GM18526 (cell line): ENCODE measurements around the gene BRD1.

Experiments
- POLR2A ChIP-seq: IDR thresholded peaks from 3 replicates; pipeline ENCODE4 v1.6.1; 2011; ENCODE audit not compliant: insufficient read length; ENCODE audit errors: extremely low read depth

BRD1 gene

GRCh38 chr22:49858827-49859226 is 31.2 kb upstream of the BRD1 start:
- TF ChIP-seq POLR2A: no peak

DNA sequence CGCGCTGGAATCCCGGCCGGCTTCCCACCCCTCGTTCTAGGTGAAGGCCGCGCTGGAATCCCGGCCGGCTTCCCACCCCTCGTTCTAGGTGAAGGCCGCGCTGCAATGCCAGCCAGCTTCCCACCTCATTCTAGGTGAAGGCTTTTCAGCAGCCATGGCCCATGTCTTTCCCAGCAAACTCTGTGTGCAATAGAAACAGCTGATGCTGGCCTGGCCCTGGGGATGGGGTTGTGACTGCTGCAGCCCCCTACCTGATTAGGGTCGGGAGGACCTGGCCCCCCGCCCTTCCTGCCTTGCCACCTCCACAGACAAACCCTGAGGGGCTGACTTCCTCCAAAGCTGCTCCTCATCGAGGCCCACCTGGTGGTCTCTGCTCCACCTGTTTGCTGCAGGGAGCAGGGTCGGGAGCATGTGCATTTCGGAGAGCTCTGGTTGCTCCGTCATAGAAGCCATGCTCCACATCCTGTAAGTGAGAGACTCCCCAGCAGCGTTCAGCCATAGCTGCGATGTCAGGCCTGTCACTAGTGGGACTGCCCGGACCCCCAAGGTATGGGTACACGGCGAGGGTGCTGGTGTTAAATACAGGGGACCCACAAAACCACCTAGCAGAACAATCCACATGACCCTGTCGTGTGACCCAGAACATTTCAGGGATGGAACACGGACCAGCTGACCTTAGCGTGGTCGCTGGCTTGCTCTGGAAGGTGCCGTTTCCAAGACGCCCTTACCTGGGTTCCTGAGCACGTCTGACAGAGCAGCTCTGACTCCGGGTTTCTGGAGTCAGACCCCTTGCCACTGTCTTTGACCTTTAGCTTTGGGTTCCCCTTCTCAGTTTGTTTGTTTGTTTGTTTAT is 29.3 kb upstream of the BRD1 start:
- no peak for TF ChIP-seq POLR2A

DNA sequence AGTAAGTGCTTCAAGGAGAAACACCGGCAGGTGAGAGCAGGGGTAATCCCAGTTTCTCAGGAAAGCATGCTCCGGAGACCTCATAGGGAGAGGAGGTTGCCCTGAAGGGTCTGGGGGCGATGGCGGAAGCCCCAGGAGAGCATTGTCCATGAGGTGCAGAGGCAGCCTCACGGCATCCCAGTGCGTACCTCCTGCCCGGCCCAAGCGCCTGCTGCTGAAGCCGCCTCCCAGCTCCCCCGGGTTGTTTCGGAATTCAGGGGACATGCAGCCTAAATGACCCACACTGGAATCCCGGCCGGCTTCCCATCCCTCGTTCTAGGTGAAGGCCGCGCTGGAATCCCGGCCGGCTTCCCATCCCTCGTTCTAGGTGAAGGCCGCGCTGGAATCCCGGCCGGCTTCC is 28.7 kb upstream of the BRD1 start:
- no peak for TF ChIP-seq POLR2A

DNA sequence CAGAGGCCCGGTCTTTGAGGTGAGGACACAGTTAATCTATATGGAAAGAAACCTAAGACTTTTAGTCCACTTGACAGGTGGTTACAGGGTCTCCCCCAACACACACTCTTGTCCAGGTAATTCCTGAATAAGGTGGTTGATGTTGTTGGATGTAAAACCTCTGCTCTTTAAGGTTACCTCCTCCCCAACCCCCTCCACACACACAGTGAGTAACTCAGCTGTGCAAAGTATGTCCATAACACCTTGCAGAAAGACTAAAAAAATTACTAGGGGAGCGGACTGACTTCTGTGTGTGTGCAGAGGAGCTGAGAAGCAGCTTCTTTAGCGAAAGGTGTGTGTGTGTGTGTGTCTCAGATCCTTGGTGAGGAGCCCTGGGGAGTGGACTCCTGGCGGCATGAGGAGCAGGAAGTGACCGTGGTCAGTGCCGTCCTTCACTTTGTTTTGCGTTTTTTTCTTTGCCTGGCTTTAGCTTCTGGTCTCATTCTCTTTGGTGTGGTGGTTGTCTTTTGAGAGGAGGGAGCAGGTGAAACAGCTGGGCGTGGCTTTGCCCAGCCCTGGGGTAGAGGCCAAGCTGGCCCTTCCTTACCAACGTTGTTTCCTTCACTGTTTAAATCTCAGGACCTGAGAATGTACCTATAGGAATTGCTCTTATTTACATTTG is 27.7 kb upstream of the BRD1 start:
- TF ChIP-seq POLR2A: no peak

DNA sequence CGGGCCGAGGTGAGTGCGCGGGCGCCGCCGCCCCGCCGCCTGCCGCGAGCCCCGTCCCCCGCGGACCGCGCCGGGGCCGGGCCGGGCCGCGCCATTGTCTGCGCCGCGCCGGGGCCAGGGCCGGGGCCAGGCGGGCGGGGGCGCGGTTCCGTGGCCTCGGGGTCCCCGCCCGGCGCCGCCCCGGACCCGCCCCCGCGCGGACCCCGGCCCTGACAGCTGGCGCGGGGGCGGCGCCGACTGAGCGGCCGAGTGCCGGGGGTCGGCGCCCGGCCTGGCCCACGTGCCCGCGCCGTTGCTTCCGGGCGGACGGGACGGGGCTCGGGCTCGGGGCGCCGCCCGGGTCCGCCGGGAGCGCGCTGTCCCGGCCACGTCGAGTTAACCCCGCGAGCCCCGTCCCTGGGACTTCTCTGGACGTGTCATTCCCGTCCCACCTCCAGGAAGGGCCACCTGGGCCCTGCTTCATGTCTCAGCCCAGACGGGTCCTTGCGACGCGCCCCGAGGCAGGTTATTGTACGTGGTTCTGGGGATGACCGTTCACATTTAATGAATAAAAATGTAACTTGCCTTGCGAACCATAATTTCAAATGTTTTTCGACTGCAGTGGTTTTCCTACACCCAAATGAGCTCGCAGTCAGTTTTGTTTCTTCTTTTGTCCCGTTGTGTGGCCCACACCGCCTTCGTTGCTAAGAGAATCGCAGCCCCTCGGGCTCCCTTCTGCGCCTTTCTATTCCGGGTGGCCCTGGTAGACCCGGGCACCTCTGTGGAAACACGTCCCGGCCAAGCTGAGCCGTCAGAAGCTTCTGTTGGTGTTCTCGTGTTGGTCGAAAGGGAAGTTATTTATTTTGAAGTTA is 26.5 kb upstream of the BRD1 start:
- no peak for TF ChIP-seq POLR2A

DNA sequence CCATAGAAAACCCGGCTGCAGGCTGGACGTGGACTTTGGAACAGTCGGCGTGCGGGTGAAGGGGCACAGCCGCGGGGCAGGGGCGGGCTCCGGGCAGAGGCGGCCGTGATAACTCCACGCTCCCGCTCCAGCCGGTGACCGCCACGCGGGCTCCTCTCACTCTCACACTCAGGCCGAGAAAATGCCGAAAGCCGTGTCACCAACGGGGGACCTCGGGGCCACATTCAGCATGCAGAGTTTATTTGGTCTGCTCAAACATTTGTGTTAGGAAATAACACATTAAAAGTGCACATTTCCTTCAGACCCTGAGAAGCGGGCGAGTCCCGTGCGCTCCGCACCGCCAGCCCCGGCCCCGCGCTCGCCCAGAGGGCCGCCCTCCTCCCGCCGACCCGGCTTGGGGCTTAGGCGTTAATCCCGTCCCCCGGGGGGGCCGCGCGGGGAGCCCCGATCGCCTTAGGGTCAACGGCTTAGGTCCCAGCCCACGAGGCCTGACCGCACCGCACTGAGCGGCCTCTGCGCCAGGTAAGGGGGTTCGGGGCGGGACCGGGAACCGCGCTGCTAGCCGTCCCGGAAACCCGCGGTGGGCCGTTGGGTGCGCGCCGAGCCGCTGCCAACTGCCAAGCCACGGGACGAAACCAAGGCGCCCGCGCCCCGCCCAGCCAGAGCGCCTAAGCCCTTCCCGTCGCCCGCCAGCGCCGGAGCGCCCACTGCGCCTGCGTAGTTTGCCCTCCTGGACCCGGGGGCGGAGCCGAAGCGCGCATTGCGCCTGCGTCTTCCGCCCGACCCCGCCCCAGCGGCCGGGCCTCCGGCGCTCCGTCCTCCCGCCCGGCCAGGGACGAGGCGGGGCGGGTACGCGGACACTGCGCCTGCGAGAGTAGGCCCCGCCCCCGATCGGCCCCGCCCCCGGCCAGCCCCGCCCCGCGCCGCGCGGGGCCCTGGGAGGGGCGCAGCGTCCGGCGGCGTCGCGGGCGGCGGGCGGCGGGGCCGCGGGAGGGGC is 25.5 kb upstream of the BRD1 start, which contains the start of gene ZBED4:
TSS of gene ZBED4 (plus strand) at position 947 of the 997 bp plus-strand sequence. CDS start 29,819 bp downstream, outside the sequence.
- TF ChIP-seq POLR2A: peak; percentile 83

DNA sequence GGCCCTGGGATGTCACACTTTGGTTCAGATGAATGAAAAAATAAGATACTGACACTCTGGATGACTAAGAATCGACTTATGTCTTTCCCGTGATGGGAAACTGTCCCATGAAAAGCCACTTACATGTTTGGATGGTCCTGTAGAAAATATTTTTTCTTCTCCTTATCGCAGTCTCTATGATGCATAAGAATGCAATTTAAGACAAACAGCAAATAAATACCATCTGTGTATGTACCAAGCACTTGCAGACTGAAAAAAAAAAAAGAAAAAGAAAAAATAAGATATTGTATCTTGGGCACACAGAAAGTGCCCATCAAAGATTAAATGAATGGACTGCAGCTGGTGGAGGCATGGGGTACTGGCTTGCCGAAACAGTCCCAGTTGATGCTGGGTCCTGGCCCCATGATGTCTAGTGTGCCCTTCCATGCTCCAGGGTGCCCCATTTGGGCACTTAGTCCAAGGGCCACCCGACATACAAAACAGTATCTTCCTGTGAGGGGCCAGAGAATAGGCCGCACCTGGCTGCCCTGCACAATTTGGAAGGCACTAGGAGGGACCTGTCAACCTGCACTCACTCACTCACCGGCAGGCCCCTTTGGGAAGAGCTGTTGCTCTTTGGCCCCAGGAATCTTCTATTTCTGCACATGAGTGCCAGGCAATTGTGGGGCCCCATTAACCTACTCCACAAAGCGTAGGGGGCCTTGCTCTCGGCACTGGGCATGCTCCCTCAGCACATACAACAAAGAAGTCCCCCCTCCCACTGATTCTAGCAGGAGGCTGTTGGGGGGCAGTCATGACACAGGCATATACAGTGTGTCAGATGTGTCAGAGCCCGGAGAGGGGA is 23.5 kb upstream of the BRD1 start:
- TF ChIP-seq POLR2A: no peak

DNA sequence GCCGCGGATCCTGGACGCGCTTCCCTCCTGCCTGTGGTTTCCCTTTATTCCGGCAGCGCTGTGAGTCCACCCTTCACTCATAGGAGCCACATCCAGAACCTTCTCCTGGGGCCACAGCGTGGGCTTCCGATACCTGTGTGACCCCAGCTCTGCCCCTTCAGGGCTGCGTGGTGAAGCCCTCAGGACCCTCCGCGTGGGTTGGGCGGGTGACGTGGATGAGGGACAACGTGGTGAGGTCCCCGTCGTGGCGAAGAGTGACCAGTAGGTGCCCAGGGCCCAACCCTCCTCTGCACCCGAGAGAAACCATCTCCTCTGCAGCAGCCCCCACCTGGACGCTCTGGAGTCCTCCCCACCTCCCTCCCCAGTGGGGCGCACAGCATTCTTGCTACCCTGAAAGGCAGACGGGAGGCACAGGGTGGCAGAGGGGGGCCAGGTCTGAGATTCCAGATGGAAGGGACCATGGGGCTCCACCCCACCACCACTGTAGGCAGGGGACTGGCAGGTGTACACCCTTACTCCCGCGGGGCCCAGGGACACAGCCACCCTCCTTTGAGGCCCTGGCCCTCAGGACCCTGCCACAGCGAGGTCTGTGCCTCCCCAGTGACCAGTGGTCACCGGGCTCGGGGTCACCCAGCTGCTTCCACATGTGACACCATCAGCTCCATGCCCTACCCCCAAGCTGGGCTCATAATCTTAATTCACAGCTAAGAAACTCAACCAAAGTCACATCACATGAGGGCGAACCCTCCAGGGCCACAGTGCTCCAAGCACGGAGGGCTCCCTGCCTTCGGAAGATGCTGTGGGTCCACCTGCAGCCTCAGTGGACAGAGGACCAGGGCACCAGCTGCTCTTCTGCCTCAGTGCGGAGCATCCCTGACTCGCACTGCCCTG is 22.6 kb upstream of the BRD1 start:
- no peak for TF ChIP-seq POLR2A

GRCh38 chr22:49849161-49850020 is 21.7 kb upstream of the BRD1 start:
- TF ChIP-seq POLR2A: no peak

- TF ChIP-seq POLR2A: no peak
Measured at GRCh38 chr22:49848690-49849160, 21.1 kb upstream of the BRD1 start.
